ENCODE measurements around the gene NTSR1.

Gene NTSR1

GRCh38 chr20:62811320-62811719, 102.7 kb downstream of the NTSR1 start:
- H3K4me3 ChIP-seq (ENCODE audit: low read length): no peak overlapping the region
- H3K4me1 ChIP-seq (ENCODE audit: control insufficient read depth, low read length): peaks cover 18% of the 10 kb centered on the region
- H3K36me3 ChIP-seq (ENCODE audit: control insufficient read depth, low read length): peaks cover 56% of the 10 kb centered on the region

GRCh38 chr20:62811720-62812119, 103.1 kb downstream of the NTSR1 start:
- no peaks in the 10 kb centered on the region for H3K9me2 ChIP-seq (replicated peaks; ENCODE audit: control insufficient read depth, low read length)
- H4K20me1 ChIP-seq (ENCODE audit: control insufficient read depth, insufficient read depth, low read depth, low read length): peaks cover 3% of the 10 kb centered on the region; the same call in 1 of the 2 replicates
- H3K27me3 ChIP-seq (ENCODE audit: control insufficient read depth, low read length): peaks cover 10% of the 10 kb centered on the region; the same call in 1 of the 2 replicates

More at GRCh38 chr20:62811320-62811719, 102.7 kb downstream of the NTSR1 start:
- Histone ChIP-seq H3K79me2 (ENCODE audit: control insufficient read depth, low read length) (peaks cover 25% of the 10 kb centered on the region), H3K4me2 (ENCODE audit: low read length) (no peak overlapping the region), H3K9me3 (ENCODE audit: control insufficient read depth, insufficient read depth, low read length) (no peaks in the 10 kb centered on the region), H3F3A (ENCODE audit: control insufficient read depth, insufficient read depth) (no peaks in the 10 kb centered on the region), H3K27ac (ENCODE audit: low read depth, low read length) (no peak overlapping the region), H4K20me1 (ENCODE audit: control insufficient read depth, insufficient read depth, low read depth, low read length) (peaks cover 5% of the 10 kb centered on the region; the same call in 1 of the 2 replicates), H3K9me2 (replicated peaks; ENCODE audit: control insufficient read depth, low read length) (no peaks in the 10 kb centered on the region), H3K27me3 (ENCODE audit: control insufficient read depth, low read length) (peaks cover 7% of the 10 kb centered on the region; the same call in 1 of the 2 replicates)
- TF ChIP-seq EZH2phosphoT487 (IDR thresholded peaks at IDR 0.05; ENCODE audit: borderline replicate concordance, low read length) (no peak), CTCF (IDR thresholded peaks at IDR 0.05; ENCODE audit: low read depth, low read length, poor library complexity, severe bottlenecking) (no peak)

More at GRCh38 chr20:62811720-62812119, 103.1 kb downstream of the NTSR1 start:
- H3K4me1 ChIP-seq (ENCODE audit: control insufficient read depth, low read length): peaks cover 14% of the 10 kb centered on the region
- no peaks in the 10 kb centered on the region for H3F3A ChIP-seq (ENCODE audit: control insufficient read depth, insufficient read depth)
- no peak overlapping the region for H3K4me3 ChIP-seq (ENCODE audit: low read length)
- no peak for TF ChIP-seq CTCF (IDR thresholded peaks at IDR 0.05; ENCODE audit: low read depth, low read length, poor library complexity, severe bottlenecking)
- no peak for TF ChIP-seq EZH2phosphoT487 (IDR thresholded peaks at IDR 0.05; ENCODE audit: borderline replicate concordance, low read length)
- no peak overlapping the region for H3K27ac ChIP-seq (ENCODE audit: low read depth, low read length)
- no peaks in the 10 kb centered on the region for H3K9me3 ChIP-seq (ENCODE audit: control insufficient read depth, insufficient read depth, low read length)
- H3K36me3 ChIP-seq (ENCODE audit: control insufficient read depth, low read length): peaks cover 52% of the 10 kb centered on the region
- no peak overlapping the region for H3K4me2 ChIP-seq (ENCODE audit: low read length)
- H3K79me2 ChIP-seq (ENCODE audit: control insufficient read depth, low read length): peaks cover 21% of the 10 kb centered on the region

Data from DOHH2 (cell line).